ENCODE data around the gene FBXW12. TPM values are rescaled to one million over a fixed set of nuclear protein-coding genes. Genes with fewer than 3 reads are reported as not detected.

Gene FBXW12
- total and polyA plus RNA-seq, 2 of the 8 experiments (the other 6 are each of a cell fraction or from before 2014, with no cell fraction given) = 0.35 to 0.85 TPM

DNA sequence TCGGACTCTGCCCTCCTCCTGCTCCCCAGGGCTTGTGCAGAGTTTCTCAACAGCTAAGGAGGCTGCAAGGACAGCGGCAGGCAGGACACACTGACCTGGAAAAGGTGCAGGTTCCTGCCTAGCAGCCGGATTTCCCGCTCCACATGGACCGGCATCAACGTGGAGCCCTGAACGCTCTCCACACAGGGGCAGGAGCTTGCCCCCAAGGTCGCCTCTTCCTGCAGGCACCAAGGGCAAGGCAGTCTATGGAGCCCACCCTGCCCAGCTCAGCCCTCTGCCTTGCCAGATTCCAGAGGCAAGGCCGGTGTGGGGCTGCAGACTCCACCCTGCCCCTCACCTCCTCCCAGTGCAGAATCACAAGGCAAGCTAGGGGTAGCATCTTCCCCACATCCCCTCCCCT, 47.1 kb downstream of the FBXW12 start (continued):
- TF ChIP-seq BCL11A (IDR thresholded peaks at IDR 0.05; ENCODE audit: low read depth in 2 of 2, low read length in 2 of 2) = no peak

Measured in H1 (cell line).